Measurements from ENCODE around the gene LCA5. TPM values are rescaled to one million over a fixed set of nuclear protein-coding genes. Genes with fewer than 3 reads are reported as not detected.

LCA5 gene
- total and polyA plus RNA-seq, 7 donors = 0.48 to 2.7 (median 1.1) TPM

Other genes starting within 250 kb of the LCA5 start
- 1 to 10 TPM; 3.5 to 9.7 (median 4.2) TPM for gene SH3BGRL2, start 93.9 kb upstream of the LCA5 start, total RNA-seq
- gene SH3BGRL2, start 93.9 kb upstream of the LCA5 start, polyA plus RNA-seq = 1 to 10 TPM; 4.2 to 5.5 (median 4.5) TPM

Measured in psoas muscle (tissue), 7 donors.